ENCODE measurements around the gene BRSK1. TPM values are rescaled to one million over a fixed set of nuclear protein-coding genes. Genes with fewer than 3 reads are reported as not detected.

Gene BRSK1
- total RNA-seq, 1 experiment from 2014 or later: 8.7 TPM

DNA sequence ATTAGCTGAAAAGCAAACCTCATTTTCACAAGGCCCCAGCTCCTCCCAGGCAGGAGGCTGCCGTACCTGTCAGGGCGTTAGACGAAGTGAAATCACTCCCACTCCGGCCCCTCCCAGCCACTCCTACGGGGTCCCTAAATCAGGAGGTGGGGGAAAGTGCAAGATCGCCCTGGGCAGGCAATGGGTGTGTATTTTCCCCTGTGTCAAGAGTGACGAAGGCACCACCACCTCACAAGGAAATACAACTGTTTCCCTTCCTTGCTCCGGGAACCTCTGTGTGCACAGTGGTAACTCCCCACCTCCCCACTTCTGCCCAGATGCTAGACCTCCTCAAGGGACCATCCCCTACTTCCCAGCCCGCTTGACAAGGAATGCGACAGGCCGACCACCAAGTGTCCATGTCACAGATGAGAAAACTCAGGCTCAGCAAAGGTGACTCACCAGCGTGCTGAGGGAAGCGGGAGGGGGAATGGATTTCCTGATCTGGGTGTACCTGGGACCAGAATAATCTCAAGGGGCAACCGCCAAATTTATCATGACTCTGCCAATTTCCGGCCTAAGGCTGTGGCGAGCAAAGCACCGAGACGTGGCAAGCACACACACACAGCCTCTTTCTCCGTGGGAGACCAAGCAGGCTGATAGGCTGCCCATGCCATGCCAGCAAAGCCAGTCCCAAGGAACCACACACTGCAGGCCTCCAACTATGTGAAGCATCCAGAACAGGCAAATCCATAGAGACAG is 32.3 kb upstream of the BRSK1 start:
- Histone ChIP-seq H3F3A (ENCODE audit: low read length, unreplicated experiment) (peaks cover 3% of the 10 kb centered on the region), H3K27ac (ENCODE audit: low read length) (peak overlapping the region; percentile 64), H3K79me2 (ENCODE audit: low read length) (peaks cover 100% of the 10 kb centered on the region), H4K20me1 (ENCODE audit: low read length) (peaks cover 74% of the 10 kb centered on the region), H3K36me3 (ENCODE audit: low read depth, low read length) (peaks cover 11% of the 10 kb centered on the region; the same call in 1 of the 2 replicates), H3K9ac (ENCODE audit: low read length) (peak overlapping the region; percentile 4; the same call in 1 of the 2 replicates), H3K4me1 (ENCODE audit: insufficient read depth, low read length) (peaks cover 73% of the 10 kb centered on the region), H3K27me3 (ENCODE audit: low read length) (no peaks in the 10 kb centered on the region), H3K9me3 (ENCODE audit: low read length) (no peaks in the 10 kb centered on the region), H3K4me3 (ENCODE audit: low read length) (no peak overlapping the region), H2AFZ (ENCODE audit: low read length) (no peak overlapping the region), H3K4me2 (ENCODE audit: low read length) (peak overlapping the region; percentile 51), H3K9me2 (replicated peaks; ENCODE audit: low read length) (no peaks in the 10 kb centered on the region)
- peak; percentile 52 for ATAC-seq
- ChIA-PET CTCF (no interaction called here), POLR2A (ENCODE audit: unreplicated experiment) (interaction anchor here (0.6 kb wide), 1 partner anchor 1358 kb away, joined by 6 read pairs; no protein-coding TSS in a partner anchor)
- no TSS peak for BruUV-seq (replicated peaks)
- intact Hi-C loops (cut with micrococcal nuclease): no loop called here
- DNase-seq: peak; percentile 87
- no peak for TF ChIP-seq EZH2 (IDR thresholded peaks at IDR 0.05; ENCODE audit: low read length, unreplicated experiment)
- TF ChIP-seq, protein P1, sequence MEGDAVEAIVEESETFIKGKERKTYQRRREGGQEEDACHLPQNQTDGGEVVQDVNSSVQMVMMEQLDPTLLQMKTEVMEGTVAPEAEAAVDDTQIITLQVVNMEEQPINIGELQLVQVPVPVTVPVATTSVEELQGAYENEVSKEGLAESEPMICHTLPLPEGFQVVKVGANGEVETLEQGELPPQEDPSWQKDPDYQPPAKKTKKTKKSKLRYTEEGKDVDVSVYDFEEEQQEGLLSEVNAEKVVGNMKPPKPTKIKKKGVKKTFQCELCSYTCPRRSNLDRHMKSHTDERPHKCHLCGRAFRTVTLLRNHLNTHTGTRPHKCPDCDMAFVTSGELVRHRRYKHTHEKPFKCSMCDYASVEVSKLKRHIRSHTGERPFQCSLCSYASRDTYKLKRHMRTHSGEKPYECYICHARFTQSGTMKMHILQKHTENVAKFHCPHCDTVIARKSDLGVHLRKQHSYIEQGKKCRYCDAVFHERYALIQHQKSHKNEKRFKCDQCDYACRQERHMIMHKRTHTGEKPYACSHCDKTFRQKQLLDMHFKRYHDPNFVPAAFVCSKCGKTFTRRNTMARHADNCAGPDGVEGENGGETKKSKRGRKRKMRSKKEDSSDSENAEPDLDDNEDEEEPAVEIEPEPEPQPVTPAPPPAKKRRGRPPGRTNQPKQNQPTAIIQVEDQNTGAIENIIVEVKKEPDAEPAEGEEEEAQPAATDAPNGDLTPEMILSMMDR (conservative IDR thresholded peaks at IDR 0.05; ENCODE audit: low read depth, low read length): no peak
- no peak for TF ChIP-seq EZH2phosphoT487 (IDR thresholded peaks at IDR 0.05; ENCODE audit: borderline replicate concordance, low read length)

DNA sequence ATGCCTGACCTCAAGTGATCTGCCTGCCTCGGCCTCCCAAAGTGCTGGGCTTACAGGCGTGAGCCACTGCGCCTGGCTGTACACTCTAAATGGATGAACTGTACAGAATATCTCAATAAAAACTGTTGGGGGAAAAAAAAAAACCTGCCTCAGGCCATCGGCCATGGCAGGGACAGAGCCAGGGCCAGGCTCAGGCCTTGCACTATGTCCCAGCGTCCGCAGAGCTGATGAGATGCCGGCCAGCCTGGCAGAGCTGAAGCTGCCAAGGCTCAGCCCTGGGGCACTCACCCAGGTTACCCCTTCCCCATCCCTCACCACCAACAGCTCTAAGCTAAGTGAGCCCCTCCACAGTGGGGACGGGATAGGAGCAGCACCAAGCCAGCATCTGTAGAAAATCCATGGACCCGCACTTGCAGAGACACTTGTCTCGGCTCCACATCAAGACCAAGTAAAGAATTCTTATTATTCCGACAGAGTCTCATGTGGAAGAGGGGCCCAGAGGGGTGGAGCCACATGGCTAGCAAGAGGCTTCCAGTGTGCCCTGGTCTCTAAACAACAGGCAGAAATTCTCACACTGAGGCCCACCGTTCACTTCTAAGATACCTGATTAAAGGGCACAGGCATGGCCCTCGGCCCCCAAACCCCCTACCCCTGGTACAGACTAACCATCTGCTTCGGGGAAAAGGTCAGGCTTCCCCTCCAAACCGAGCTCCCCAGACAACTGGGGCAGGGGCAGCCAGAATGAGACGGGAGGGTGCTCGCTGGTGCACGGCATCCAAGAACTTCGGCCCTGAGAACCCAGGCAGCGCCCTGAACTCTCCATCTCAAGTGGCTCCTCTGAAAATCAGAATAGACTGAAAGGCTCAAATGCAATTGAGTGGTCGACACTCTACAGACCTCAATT is 30.8 kb upstream of the BRSK1 start:
- Histone ChIP-seq H3F3A (ENCODE audit: low read length, unreplicated experiment) (peaks cover 8% of the 10 kb centered on the region), H3K9me2 (replicated peaks; ENCODE audit: low read length) (no peaks in the 10 kb centered on the region), H3K36me3 (ENCODE audit: low read depth, low read length) (peaks cover 6% of the 10 kb centered on the region; the same call in 1 of the 2 replicates), H3K9me3 (ENCODE audit: low read length) (no peaks in the 10 kb centered on the region), H4K20me1 (ENCODE audit: low read length) (peaks cover 73% of the 10 kb centered on the region), H3K4me2 (ENCODE audit: low read length) (no peak overlapping the region), H3K79me2 (ENCODE audit: low read length) (peaks cover 100% of the 10 kb centered on the region), H3K27ac (ENCODE audit: low read length) (no peak overlapping the region), H3K4me3 (ENCODE audit: low read length) (no peak overlapping the region), H2AFZ (ENCODE audit: low read length) (no peak overlapping the region), H3K9ac (ENCODE audit: low read length) (no peak overlapping the region), H3K4me1 (ENCODE audit: insufficient read depth, low read length) (peaks cover 70% of the 10 kb centered on the region), H3K27me3 (ENCODE audit: low read length) (no peaks in the 10 kb centered on the region)
- no peak for ATAC-seq
- POLR2A ChIA-PET (ENCODE audit: unreplicated experiment): no interaction called here
- intact Hi-C loops (cut with micrococcal nuclease): no loop called here
- BruUV-seq (replicated peaks): no TSS peak
- CTCF ChIA-PET: no interaction called here
- TF ChIP-seq EZH2phosphoT487 (IDR thresholded peaks at IDR 0.05; ENCODE audit: borderline replicate concordance, low read length) (no peak), EZH2 (IDR thresholded peaks at IDR 0.05; ENCODE audit: low read length, unreplicated experiment) (no peak)
- TF ChIP-seq, protein P1 (conservative IDR thresholded peaks at IDR 0.05; ENCODE audit: low read depth, low read length): no peak
- no peak for DNase-seq

All from PC-3 (cell line).